Fibroblast of skin of left quadriceps (primary cell): ENCODE measurements around the gene PHKG2.
"Not testable (repeated sequence)": the region's sequence is repeated elsewhere in the genome, so short reads cannot be mapped to it uniquely, and the experiment has no call there.

Experiments used
- DNase-seq, 2 experiments: peaks; one replicate each; pipeline ENCODE4 v3.0.0-alpha.2; 2013; ENCODE audit warnings: low read depth in 2 of 2

The PHKG2 gene, protein sequence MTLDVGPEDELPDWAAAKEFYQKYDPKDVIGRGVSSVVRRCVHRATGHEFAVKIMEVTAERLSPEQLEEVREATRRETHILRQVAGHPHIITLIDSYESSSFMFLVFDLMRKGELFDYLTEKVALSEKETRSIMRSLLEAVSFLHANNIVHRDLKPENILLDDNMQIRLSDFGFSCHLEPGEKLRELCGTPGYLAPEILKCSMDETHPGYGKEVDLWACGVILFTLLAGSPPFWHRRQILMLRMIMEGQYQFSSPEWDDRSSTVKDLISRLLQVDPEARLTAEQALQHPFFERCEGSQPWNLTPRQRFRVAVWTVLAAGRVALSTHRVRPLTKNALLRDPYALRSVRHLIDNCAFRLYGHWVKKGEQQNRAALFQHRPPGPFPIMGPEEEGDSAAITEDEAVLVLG

DNA sequence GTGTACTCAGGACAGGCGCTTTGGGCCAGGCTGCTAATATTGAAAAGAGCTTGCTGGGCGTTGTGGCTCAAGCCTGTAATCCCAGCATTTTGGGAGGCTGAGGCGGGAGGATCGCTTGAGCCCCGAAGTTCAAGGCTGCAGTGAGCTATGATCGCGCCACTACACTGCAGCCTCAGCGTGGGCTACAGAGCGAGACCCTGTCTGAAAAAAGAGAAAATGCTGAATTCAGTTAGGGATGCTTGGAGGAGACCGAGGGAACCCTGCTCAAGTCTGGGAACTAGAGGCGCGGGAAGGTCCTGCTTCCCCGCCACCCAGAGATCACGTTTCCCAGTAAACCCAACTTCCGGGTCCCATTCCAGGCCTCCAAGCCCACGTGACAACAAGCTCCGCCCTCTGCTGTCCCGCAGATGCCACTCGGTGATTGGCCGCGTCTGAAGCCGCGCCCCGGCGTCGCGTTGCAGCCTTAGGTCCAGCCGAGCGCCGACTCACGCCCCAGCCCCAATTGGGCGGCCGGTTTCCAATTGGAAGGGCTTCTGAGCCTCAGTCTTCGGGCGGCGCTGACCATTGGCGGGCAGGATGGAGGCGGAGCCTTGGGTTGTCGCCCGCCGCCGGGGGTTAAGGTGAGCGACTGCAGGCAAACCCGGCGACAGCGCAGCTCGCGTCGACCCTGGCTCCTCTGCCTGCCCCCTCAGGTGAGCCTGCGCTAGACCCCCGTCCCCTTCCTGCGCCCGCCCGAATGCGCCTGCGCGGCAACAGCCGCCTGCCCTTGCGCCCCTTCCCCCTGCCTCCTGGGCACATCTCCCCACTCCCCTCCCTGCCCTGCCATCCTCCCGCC lies at the start of gene PHKG2:
Gene PHKG2, plus strand, starts transcription at position 627 of the 835 bp plus-strand sequence. CDS start 396 bp downstream, outside the sequence.
- DNase-seq, result peak; percentile 96

DNA sequence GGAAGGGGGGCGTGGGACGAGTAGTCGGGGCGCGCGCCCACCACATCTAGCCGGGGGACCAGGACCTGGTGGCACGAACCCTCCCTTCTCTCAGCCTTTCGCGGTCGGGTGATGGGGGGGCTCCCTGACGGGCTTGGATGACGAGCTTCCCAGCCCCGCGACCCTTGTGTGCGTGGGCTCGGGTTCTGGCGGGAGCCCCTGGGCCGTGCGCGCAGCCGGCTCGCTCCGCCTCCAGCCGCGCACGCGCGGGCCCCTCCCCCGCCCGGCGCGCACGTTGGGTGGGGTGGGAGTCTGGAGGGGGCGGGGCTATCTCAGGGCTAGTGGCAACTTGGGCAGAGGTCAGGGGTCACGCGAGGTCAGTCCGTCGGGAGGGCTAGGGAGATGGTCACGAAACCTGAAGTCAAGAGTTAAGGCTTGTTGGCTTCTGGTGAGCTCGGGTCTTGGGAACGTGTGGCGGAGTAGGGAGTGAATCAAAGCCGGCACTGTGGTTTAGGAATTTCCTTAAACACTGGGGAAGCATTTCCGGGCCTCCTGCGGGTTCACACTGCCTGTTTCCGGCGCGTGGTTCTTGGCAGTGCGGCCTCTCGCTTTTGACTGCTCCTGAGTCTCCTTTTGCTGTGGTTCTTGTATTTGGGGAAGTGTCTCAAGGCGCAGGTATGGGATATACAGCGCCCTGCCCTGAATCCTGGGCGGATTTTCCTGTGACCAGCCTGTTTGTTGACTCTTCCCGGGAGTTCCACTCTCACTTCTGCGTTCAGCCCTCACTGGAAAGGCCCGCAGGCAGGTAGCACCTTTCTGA lies 49.2 kb upstream of the PHKG2 start, which contains the start of gene SRCAP:
Gene SRCAP, plus strand, starts transcription at position 356 of the 799 bp plus-strand sequence. CDS start 1,654 bp downstream, outside the sequence.
- DNase-seq, result peak; percentile 31 to 39

DNA sequence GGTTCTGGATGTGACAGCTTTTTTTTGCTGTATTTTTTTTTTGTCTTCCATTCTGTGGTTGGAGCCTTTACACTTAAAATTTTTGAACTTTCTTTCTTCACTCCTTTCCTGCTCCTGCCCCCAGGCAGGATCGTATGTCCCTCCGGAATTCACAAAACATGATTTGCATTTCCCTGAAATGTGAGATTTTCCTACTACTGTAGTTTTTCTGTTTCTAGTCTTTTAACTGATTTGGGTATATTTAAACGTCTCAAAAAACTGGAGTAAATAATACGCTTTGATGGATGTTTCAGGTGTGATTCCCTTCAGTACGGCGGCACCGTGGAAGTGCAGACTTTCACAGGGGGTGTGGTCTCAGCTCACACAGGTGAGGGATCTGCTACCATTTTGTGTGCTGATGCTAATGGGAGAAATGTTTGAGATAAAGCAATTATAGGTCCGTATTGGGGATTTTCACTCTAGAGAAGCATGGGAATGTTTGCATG lies 48.6 kb upstream of the PHKG2 start:
- no peak for DNase-seq

DNA sequence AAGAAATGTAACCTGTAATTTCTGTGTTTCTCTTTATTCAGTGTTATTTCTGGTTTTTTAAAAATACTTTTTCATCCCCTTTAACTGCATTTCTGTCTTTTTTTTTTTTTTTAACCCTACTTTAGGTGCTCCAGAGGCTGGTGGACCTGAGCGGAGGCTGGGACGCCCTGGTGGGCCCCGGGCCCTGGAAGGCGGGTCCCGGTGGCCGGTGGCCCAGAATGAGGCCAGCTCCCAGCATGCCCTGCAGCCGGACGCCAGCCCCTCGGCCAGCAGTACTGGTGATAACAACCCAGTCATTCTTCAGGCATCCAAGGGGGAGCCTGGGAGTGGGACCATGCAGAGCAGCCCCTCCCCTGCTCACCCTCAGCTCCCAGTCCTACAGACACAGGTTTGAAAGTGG lies 47.7 kb upstream of the PHKG2 start:
- no peak for DNase-seq

DNA sequence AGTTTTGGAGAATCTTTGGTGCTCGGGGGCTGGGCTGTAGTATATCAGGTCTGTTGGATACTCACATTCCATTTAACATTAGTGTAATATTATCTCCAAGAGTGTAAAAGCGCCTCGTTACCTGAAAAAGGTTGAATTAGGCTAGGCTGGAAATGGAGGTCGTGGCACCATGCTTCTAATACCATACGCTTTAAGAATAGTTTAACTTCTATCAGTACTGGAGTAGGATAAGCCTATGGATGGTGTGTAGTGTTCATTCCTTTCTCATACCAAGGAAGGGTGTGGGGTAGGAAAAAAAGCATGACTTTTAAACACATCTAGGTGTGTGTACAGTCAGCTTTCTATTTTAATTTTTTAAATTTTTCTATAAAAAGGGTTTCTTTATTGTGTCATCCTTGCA lies 47.3 kb upstream of the PHKG2 start:
- no peak for DNase-seq

DNA sequence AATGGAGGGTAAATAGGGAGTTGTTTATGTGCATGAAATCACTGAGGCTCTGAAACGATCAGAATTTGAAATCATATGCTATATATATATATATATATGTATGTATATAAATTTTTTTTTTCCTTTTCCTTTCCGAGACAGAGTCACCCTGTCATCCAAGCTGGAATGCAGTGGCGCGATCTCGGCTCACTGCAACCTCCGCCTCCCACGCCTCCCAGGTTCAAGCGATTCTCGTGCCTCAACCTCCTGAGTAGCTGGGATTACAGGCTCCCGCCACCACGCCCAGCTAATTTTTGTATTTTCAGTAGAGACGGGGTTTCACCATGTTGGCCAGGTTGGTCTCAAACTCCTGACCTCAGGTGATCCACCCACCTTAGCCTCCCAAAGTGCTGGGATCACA lies 45.2 kb upstream of the PHKG2 start:
- not testable (repeated sequence) for DNase-seq

DNA sequence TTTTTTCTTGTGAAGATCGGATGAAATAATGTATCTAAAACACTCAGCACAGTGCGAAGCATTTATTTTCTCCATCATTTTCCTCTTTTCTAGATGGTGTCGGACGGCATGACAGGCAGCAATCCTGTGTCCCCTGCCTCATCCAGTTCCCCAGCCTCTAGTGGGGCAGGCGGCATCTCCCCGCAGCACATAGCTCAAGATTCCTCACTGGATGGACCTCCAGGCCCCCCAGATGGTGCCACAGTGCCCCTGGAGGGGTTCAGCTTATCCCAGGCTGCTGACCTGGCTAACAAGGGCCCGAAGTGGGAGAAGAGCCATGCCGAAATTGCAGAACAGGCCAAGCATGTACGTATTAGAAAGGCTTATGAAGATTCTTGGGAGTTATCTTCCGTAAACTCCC lies 44.3 kb upstream of the PHKG2 start:
- no peak for DNase-seq

DNA sequence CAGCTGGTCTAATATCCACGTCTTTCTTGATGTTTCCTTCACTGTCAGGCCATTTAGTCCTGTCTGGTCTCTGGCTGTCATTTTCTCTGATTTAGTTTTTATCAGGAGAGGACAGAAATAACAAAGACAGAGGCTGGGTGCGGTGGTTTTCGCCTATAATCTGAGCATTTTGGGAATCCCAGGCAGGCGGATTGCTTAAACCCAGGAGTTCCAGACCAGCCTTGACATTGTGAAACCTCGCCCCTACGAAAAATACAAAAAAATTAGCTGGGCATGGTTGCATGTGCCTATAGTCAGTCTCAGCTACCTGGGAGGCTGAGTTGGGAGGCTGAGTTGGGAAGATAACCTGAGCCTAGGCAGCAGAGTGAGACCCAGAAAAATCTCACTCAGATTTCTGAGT lies 42.2 kb upstream of the PHKG2 start:
- DNase-seq, result no peak

DNA sequence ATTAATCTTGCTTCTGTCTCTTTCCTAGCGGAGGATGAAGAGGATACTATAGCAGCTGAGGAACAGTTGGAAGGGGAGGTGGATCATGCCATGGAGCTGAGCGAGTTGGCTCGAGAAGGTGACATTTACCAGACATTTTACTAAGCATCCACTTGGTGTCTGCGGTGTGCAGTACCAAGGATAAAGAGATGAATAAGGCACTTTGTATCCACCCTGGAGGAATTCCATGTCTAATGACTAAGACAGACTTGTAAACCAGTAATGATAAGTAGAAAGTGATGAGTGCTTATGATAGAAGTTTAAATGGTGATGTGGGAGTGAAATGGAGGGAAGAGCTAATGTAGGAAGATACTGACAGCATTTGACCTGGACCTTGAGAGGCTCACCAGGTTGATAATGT lies 37.3 kb upstream of the PHKG2 start:
- no peak for DNase-seq

DNA sequence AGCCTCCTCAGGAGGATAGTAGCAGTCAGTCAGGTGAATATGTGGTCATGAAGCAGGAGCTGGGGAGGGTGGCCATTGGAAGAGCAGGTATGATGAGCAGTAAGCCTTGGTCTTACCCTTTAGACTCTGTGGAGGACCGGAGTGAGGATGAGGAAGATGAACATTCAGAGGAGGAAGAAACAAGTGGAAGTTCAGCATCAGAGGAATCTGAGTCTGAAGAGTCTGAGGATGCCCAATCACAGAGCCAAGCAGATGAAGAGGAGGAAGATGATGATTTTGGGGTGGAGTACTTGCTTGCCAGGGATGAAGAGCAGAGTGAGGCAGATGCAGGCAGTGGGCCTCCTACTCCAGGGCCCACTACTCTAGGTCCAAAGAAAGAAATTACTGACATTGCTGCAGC lies 36.5 kb upstream of the PHKG2 start:
- no peak for DNase-seq

DNA sequence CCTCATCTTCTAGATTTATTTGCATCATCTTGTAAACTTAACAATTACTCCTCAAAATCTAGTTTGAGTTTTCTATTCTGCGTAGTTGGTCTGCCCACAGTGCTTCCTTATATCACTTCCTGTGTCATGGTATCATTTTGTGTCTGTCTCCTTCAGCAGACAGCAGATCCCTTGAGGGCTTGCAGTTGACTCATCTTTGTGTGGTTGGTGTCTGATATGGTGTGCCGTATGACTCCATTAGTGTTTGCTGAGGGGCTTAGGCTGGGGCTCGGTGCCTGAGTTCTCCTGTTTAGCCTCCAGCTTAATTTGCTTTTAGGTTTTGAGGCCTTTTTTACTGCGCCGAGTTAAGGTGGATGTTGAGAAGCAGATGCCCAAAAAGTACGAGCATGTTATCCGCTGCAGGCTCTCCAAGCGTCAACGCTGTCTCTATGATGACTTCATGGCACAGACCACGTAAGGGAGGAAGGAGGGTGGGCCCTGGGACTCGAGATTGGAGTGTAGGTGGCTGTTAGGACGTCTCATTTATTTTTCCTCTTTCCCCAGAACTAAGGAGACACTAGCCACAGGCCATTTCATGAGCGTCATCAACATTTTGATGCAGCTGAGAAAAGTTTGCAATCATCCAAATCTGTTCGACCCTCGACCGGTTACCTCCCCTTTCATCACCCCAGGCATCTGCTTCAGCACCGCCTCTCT lies 32.3 kb upstream of the PHKG2 start:
- DNase-seq, result no peak

DNA sequence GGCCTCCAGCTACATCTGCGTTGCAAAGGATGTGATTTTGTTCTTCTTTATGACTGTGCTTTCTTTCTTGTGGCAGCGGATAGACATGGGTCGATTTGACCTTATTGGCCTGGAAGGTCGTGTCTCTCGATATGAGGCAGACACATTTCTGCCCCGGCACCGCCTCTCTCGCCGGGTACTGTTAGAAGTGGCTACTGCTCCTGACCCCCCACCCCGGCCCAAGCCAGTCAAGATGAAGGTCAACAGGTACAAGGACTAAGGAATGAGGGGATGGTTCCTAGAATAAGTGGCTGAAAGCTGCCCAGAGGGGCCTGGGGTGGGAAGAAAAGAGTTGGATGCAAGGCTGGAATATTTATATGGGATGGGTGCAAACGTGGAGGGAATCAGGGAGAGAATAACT lies 28.1 kb upstream of the PHKG2 start:
- DNase-seq, result no peak

DNA sequence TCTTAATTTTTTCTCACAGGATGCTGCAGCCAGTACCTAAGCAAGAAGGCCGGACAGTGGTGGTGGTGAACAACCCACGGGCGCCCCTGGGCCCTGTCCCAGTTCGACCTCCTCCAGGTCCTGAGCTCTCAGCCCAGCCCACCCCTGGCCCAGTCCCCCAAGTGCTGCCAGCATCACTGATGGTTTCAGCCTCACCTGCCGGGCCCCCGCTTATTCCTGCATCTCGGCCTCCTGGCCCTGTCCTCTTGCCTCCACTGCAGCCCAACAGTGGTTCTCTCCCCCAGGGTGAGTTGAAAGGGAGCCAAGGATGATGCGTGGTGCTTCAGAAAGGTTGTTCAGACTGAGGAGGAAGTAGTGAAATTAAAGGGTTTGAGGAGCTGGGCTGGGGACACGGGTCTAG lies 27.5 kb upstream of the PHKG2 start:
- DNase-seq, result no peak

DNA sequence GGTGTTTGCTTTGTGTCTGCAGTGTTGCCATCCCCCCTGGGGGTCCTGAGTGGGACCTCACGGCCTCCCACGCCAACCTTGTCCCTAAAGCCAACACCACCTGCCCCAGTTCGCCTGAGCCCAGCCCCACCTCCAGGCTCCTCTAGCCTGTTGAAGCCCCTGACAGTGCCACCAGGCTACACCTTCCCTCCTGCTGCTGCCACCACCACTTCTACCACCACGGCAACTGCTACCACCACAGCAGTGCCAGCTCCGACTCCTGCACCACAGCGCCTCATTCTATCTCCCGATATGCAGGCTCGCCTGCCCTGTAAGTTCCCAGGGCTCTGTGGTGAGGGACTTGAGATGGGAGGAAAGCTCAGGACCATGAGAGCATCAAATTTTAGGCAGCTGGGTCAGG lies 27.1 kb upstream of the PHKG2 start:
- DNase-seq, result no peak

DNA sequence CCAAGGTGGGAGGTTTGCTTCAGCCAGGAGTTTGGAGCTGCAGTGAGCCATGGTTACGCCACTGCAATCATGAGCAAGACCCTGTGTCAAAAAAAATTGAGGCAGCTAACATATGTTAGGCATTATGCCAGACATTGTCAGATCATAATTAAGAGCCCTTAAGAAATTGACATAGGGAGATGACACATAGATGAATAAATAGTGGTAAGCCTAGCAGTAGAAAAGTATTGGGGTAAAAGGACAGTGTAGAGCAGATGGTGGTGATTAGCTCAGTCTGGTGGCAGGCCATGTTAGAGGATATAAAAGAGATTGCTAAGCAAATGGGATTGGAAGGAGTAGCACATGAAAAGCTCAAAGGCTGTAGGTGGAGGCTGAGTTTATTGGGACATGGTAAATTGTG lies 26.6 kb upstream of the PHKG2 start:
- peak; percentile 39 to 40 for DNase-seq

DNA sequence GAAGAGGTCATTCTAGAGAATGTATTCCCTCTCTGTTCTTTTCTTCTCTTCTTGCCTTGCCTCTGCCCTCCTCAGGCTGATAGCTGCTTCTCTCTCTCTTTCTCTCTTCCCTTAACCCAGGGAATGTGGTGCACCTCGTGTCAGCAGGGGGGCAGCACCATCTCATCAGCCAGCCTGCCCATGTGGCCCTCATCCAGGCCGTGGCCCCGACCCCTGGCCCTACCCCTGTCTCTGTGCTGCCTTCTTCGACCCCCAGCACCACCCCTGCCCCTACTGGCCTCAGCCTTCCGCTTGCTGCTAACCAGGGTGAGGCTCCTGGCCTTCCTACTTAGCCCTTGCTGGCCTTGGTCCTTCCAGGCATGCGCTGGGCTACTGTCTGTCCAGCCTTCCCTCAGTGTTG lies 25.8 kb upstream of the PHKG2 start:
- DNase-seq, result no peak

DNA sequence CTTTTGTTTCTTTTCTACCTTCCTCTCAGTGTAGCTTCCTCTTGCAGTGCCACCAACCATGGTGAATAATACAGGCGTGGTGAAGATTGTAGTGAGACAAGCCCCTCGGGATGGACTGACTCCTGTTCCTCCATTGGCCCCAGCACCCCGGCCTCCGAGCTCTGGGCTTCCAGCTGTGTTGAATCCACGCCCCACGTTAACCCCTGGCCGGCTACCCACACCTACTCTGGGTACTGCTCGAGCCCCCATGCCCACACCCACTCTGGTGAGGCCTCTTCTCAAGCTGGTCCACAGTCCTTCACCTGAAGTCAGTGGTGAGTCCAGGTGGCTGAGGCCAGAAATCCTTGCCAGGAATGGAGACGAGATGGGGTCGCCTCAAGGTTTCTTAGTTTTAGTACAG lies 25.3 kb upstream of the PHKG2 start:
- DNase-seq, result no peak

DNA sequence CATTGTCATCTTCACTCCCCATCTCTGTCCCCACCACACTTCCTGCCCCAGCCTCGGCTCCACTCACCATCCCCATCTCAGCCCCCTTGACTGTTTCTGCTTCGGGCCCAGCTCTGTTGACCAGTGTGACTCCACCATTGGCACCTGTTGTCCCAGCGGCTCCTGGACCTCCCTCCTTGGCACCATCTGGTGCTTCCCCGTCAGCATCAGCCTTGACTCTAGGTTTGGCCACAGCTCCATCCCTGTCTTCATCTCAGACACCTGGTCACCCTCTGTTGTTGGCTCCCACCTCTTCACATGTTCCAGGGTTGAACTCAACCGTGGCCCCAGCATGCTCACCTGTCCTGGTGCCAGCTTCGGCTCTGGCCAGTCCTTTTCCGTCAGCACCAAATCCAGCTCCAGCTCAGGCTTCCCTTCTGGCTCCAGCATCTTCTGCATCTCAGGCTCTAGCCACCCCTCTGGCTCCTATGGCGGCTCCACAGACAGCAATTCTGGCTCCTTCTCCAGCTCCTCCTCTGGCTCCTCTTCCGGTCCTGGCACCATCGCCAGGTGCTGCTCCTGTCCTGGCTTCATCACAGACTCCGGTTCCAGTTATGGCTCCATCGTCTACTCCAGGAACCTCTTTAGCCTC lies 24.4 kb upstream of the PHKG2 start:
- DNase-seq, result no peak

DNA sequence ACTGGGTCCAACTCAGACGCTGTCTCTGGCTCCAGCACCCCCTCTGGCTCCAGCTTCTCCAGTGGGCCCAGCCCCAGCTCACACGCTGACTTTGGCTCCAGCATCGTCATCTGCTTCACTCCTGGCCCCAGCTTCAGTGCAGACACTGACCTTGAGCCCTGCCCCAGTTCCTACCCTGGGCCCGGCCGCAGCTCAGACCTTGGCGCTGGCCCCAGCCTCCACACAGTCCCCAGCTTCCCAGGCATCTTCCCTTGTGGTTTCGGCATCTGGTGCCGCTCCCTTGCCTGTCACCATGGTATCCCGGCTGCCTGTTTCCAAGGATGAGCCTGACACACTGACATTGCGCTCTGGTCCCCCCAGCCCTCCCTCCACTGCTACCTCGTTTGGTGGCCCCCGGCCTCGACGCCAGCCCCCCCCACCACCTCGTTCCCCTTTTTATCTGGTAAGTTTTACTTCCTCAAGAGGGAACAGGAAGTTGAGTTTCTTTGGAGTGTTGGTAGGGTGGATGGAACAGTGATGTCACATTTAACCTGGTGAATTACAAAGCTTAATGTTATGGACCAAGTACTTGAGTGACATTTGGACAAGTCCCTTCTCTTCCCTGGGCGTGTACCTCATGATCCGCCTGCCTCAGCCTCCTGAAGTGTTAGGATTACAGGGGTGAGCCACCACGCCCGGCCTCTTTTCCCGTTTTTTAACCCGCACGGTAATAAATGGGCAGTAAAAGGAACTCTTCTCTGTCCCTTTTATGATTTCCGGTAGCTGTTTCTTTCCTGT lies 23.4 kb upstream of the PHKG2 start:
- DNase-seq, result no peak

DNA sequence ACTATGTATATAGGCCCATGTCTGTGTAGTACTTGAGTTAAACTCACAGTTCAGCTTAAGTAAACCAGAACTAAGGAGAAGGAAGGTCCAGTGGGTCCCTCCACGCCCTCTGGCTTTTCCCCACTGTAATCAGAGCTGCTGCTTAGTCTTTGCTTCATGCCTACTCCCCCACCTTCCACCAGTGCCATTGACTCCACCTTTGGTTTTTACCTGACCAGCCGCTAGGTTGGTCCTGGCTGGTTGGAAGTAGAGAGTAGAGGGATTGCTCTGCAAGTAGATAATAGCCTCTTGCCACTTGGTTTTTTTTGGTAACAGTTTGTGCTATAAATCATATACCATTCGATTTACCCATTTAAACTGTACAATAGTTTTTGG lies 22.8 kb upstream of the PHKG2 start:
- DNase-seq, result no peak
